Measurements from ENCODE around the gene SH3YL1.

- TF ChIP-seq CTCF (conservative IDR thresholded peaks at IDR 0.05; ENCODE audit: low read depth, low read length), result no peak
- no peak for TF ChIP-seq EZH2 (IDR thresholded peaks at IDR 0.05; ENCODE audit: low read length, unreplicated experiment)
Observed at GRCh38 chr2:231521-232185, 32.2 kb downstream of the SH3YL1 start.
